K562 (cell line): ENCODE data around the gene PPEF2. TPM values are rescaled to one million over a fixed set of nuclear protein-coding genes. Genes with fewer than 3 reads are reported as not detected.

Source experiments
- ATAC-seq: fragments of 200-7000 bp; cut with Tn5 transposase; 3 replicates; pipeline ENCODE4 v1.9.1; 2020; ENCODE audit warnings: moderate library complexity
- Bru-seq: library from RNA; stranded (reverse); fragments of 400-500 nt; gene quantifications from one replicate; lab custom pipeline; 2021; lab: Mats Ljungman, UMichigan
- BruChase-seq, 2 experiments: library from RNA; stranded (reverse); fragments of 400-500 nt; gene quantifications; one replicate each; lab custom pipeline; 2021; lab: Mats Ljungman, UMichigan
- BruUV-seq: library from RNA; stranded (reverse); fragments of 400-500 nt; replicated peaks from 2 replicates; lab custom pipeline; 2021; lab: Mats Ljungman, UMichigan
- CTCF ChIA-PET: fragments of 300-600 bp; formaldehyde crosslinking; extraction: SDS; loops from one replicate; lab custom pipeline; 2021; ENCODE audit warnings: low intra/inter-chr PET ratio; lab: Yijun Ruan, JAX
- POLR2A ChIA-PET: fragments of 300-600, 350-650 bp; sonication (Branson Sonifier 250); formaldehyde crosslinking; extraction: SDS; loops from one replicate; lab custom pipeline; 2021; ENCODE audit warnings: antibody characterized with exemption, inconsistent platforms; lab: Yijun Ruan, JAX
- DNase-seq, 4 experiments: peaks; one replicate each; pipeline versions ENCODE4 v3.0.0 to v3.0.0-alpha.2; 2011 to 2018; ENCODE audit warnings: low spot score in 3 of 4, mixed read lengths in 3 of 4; ENCODE audit errors: extremely low read depth in 1 of 4
- FAIRE-seq: peaks from 2 replicates; lab custom pipeline; 2011; peaks lifted over from hg19 to GRCh38; lab: Jason Lieb, UNC
- H2AFZ ChIP-seq: 2 replicates; pipeline ENCODE4 v1.6.0; 2011; ENCODE audit warnings: low read depth, low read length, control low read depth, inconsistent platforms
- H3K27ac ChIP-seq: fragments of 200-600 bp; 3 replicates; pipeline ENCODE4 v1.8.0; 2011; ENCODE audit warnings: low read depth, mild to moderate bottlenecking, control low read depth, inconsistent platforms, low read length, moderate library complexity, mixed read lengths; ENCODE audit errors: extremely low read depth
- H3K27me3 ChIP-seq, 2 experiments: fragments of 300-600 bp in 1 of 2; 2 replicates in 1 of 2; 3 replicates in 1 of 2; pipeline versions ENCODE4 v1.6.0 to v1.8.0; 2011; ENCODE audit warnings: inconsistent platforms in 2 of 2, low read length in 2 of 2, mild to moderate bottlenecking in 1 of 2, mixed read lengths in 1 of 2, moderate library complexity in 1 of 2; ENCODE audit not compliant: control insufficient read depth in 2 of 2, insufficient read depth in 2 of 2
- H3K36me3 ChIP-seq: fragments of 300-600 bp; 3 replicates; pipeline ENCODE4 v1.8.0; 2011; ENCODE audit warnings: mild to moderate bottlenecking, low read length, inconsistent platforms; ENCODE audit not compliant: control insufficient read depth, insufficient read depth
- H3K4me1 ChIP-seq, 2 experiments: fragments of 200-600 bp in 1 of 2; replicated peaks in 1 of 2; 2 replicates in 1 of 2; 3 replicates in 1 of 2; pipeline versions ENCODE4 v1.5.1 to v1.8.0; 2011; ENCODE audit warnings: inconsistent platforms in 2 of 2, low read length in 2 of 2, mild to moderate bottlenecking in 1 of 2, mixed read lengths in 1 of 2, moderate library complexity in 1 of 2; ENCODE audit not compliant: control insufficient read depth in 2 of 2, insufficient read depth in 2 of 2
- H3K4me2 ChIP-seq: 2 replicates; pipeline ENCODE4 v1.6.1; 2011; ENCODE audit warnings: low read length, control low read depth, inconsistent platforms, mixed read lengths; ENCODE audit not compliant: insufficient read depth
- H3K4me3 ChIP-seq: fragments of 200-600 bp; sonication (generic), shearing (Covaris generic); 2 replicates; pipeline ENCODE4 v1.5.1; 2016; ENCODE audit warnings: control low read depth, inconsistent platforms
- H3K79me2 ChIP-seq: fragments of 200-600 bp; 3 replicates; pipeline ENCODE4 v1.8.0; 2011; ENCODE audit warnings: low read length, inconsistent platforms; ENCODE audit not compliant: control insufficient read depth, insufficient read depth
- H3K9ac ChIP-seq, 2 experiments: 2 replicates each; pipeline versions ENCODE4 v1.6.0 to v1.6.1; 2011; ENCODE audit warnings: low read depth in 2 of 2, low read length in 2 of 2, control low read depth in 1 of 2, inconsistent platforms in 1 of 2, mild to moderate bottlenecking in 1 of 2, mixed read lengths in 1 of 2; ENCODE audit not compliant: insufficient read depth in 1 of 2
- H3K9me1 ChIP-seq: one replicate; pipeline ENCODE4 v1.6.0; 2011; ENCODE audit warnings: inconsistent platforms, mild to moderate bottlenecking, low read length, moderate library complexity; ENCODE audit not compliant: control insufficient read depth, insufficient read depth
- H3K9me3 ChIP-seq: replicated peaks from 2 replicates; pipeline ENCODE4 v1.5.1; 2011; ENCODE audit warnings: low read depth, low read length, inconsistent platforms; ENCODE audit not compliant: control insufficient read depth, insufficient read depth
- H4K20me1 ChIP-seq: replicated peaks from 2 replicates; pipeline ENCODE4 v1.6.1; 2011; ENCODE audit warnings: low read length, inconsistent platforms, mixed read lengths; ENCODE audit not compliant: control insufficient read depth, insufficient read depth
- KDM4B ChIP-seq, 2 experiments: fragments of 450-650 bp in 1 of 2; sonication (generic) in 1 of 2; IDR thresholded peaks; 2 replicates each; pipeline ENCODE4 v1.6.1; 2016 to 2017; ENCODE audit warnings: borderline replicate concordance in 2 of 2, antibody characterized with exemption in 1 of 2, low read depth in 1 of 2, mild to moderate bottlenecking in 1 of 2
- WGBS: fragments of 100-300 bp; shearing (Covaris generic); methylation state at CpG from one replicate; pipeline ENCODE4 v1.1.6; 2016; ENCODE audit warnings: low coverage, mixed read lengths; ENCODE audit not compliant: insufficient coverage; ENCODE audit errors: missing lambda C conversion rate; 5-methylcytosine and 5-hydroxymethylcytosine counted together
- in situ Hi-C: fragments of 300-500 bp; cut with MboI; formaldehyde crosslinking; loops from 4 replicates; pipeline ENCODE4 v1.15.0; 2018; ENCODE audit warnings: inconsistent platforms, mixed read lengths
- intact Hi-C: fragments of 100-400 bp; cut with micrococcal nuclease; formaldehyde crosslinking; loops from 2 replicates; pipeline ENCODE4 v1.14.2; 2022
- long read RNA-seq, 3 experiments: library from polyadenylated mRNA in 2 of 3; library from RNA in 1 of 3; unstranded in 2 of 3; stranded (forward) in 1 of 3; transcript quantifications; one replicate each; pipeline ENCODE4 v2.0.0, GENCODE V29; 2019 to 2022
- polyA minus RNA-seq, 3 experiments: library from RNA; depleted of rRNA, polyadenylated mRNA; stranded (reverse); fragments of >200 nt; gene quantifications; 2 replicates each; pipeline ENCODE4 v1.2.3, GENCODE V29; 2011
- polyA plus RNA-seq, 8 experiments: library from polyadenylated mRNA; depleted of rRNA in 4 of 8; stranded (reverse) in 5 of 8; unstranded in 3 of 8; fragments of >200 nt; fragmentation: Nextera tagmentation in 2 of 8; fragmentation: Illumina TruSeq in 1 of 8; extraction: Ambion mirVana in 2 of 8; extraction: Trizol in 1 of 8; gene quantifications; 2 replicates each; pipeline versions ENCODE4 v1.2.1 to v1.2.3, GENCODE V29; 2011 to 2014; ENCODE audit warnings: inconsistent platforms in 1 of 8, missing spikeins in 1 of 8
- total RNA-seq, 7 experiments: library from RNA; depleted of rRNA in 6 of 7; stranded (reverse); fragments of >200 nt in 6 of 7; fragmentation: Illumina TruSeq in 2 of 7; extraction: Trizol in 2 of 7; gene quantifications; 2 replicates each; pipeline versions ENCODE4 v1.2.1 to v1.2.3, GENCODE V29; 2011 to 2021; ENCODE audit warnings: low replicate concordance in 1 of 7

Gene PPEF2, protein sequence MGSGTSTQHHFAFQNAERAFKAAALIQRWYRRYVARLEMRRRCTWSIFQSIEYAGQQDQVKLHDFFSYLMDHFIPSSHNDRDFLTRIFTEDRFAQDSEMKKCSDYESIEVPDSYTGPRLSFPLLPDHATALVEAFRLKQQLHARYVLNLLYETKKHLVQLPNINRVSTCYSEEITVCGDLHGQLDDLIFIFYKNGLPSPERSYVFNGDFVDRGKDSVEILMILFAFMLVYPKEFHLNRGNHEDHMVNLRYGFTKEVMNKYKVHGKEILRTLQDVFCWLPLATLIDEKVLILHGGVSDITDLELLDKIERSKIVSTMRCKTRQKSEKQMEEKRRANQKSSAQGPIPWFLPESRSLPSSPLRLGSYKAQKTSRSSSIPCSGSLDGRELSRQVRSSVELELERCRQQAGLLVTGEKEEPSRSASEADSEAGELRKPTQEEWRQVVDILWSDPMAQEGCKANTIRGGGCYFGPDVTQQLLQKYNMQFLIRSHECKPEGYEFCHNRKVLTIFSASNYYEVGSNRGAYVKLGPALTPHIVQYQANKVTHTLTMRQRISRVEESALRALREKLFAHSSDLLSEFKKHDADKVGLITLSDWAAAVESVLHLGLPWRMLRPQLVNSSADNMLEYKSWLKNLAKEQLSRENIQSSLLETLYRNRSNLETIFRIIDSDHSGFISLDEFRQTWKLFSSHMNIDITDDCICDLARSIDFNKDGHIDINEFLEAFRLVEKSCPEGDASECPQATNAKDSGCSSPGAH
- total RNA-seq (2011; cell fraction: chromatin; rRNA removed; ENCODE audit: low replicate concordance): not detected in 2 replicates
- total RNA-seq (2011; cell fraction: nucleolus; rRNA removed): not detected in 2 replicates
- total RNA-seq (2011; cell fraction: nucleoplasm; rRNA removed): not detected in 2 replicates
- not detected in 2 replicates for total RNA-seq (2014; rRNA removed)
- total RNA-seq (2014; rRNA removed; fragmentation: Illumina TruSeq; extraction: Trizol): not detected in 2 replicates
- not detected in 2 replicates for total RNA-seq (2015; rRNA removed; fragmentation: Illumina TruSeq; extraction: Trizol)
- total RNA-seq (2021): not detected in 2 replicates
- polyA plus RNA-seq (2011; rRNA removed): not detected in 2 replicates
- polyA plus RNA-seq (2011; cell fraction: cytosol; rRNA removed): not detected in 2 replicates
- polyA plus RNA-seq (2011; cell fraction: nucleus; rRNA removed): 0.04 TPM in 1 of 2 replicates, not detected in the other
- polyA plus RNA-seq (2012): not detected in 2 replicates
- not detected in 2 replicates for polyA plus RNA-seq (2014; fragmentation: Illumina TruSeq; extraction: Trizol)
- not detected for polyA plus RNA-seq (2014; fragmentation: Nextera tagmentation; extraction: Ambion mirVana)
- not detected in 2 replicates for polyA plus RNA-seq (2014; rRNA removed)
- polyA minus RNA-seq (2011; rRNA and poly(A)+ RNA removed): not detected in 2 replicates
- not detected in 2 replicates for polyA minus RNA-seq (2011; cell fraction: cytosol; rRNA and poly(A)+ RNA removed)
- not detected in 2 replicates for polyA minus RNA-seq (2011; cell fraction: nucleus; rRNA and poly(A)+ RNA removed)
- Bru-seq, nascent RNA: percentile 6 among the genes with signal in this experiment
- BruChase-seq, experiment 1, labeled RNA remaining after a 2-hour chase: percentile 4 among the genes with signal in this experiment
- BruChase-seq, experiment 2, labeled RNA remaining after a 6-hour chase: percentile 6 among the genes with signal in this experiment
- long read RNA-seq, experiment 1: 0 reads
- long read RNA-seq, experiment 2: 0 reads
- long read RNA-seq, experiment 3: 0 reads

- ATAC-seq (peak; percentile 32; the same call in 1 of the 3 replicates), DNase-seq (no peak), FAIRE-seq (no peak)
- Histone ChIP-seq H4K20me1 (no peaks in the 10 kb centered on the region), H3K79me2 (no peaks in the 10 kb centered on the region), H3K27me3 (peaks cover 2 to 7% of the 10 kb centered on the region in 2 experiments; a peak in 2 of 5 replicates), H3K4me1 (no peaks in the 10 kb centered on the region), H3K9me1 (no peaks in the 10 kb centered on the region), H3K27ac (no peak within 1 kb of the TSS), H3K4me2 (no peak within 1 kb of the TSS), H2AFZ (no peak within 1 kb of the TSS), H3K9ac (no peak within 1 kb of the TSS), H3K4me3 (no peak within 1 kb of the TSS), H3K36me3 (no peaks in the 10 kb centered on the region), H3K9me3 (no peaks in the 10 kb centered on the region)
- ChIA-PET CTCF (no interaction called here), POLR2A (no interaction called here)
- in situ Hi-C loops (no loop called here), intact Hi-C loops (no loop called here)
- TF ChIP-seq KDM4B (IDR thresholded peaks at IDR 0.05; ENCODE audit: borderline replicate concordance in 2 of 2, low read depth in 1 of 2): no peak
- WGBS: 3% methylated on average over 5 of the region's 5 CpGs
- no TSS peak for BruUV-seq
These were observed at the start of gene PPEF2 for GRCh38 chr4:75902352-75902751. Gene PPEF2 (minus strand): TSS chr4:75902452. CDS start chr4:75896325, 6,127 bp downstream.
